Adipocyte (in vitro differentiated cells): ENCODE results near the gene KRTAP4-11.
A peak's percentile ranks its signal among the peaks of the same experiment; 100 is the strongest.
"Not testable (repeated sequence)": the region's sequence is repeated elsewhere in the genome, so short reads cannot be mapped to it uniquely, and the experiment has no call there.

ENCODE experiments used
- DNase-seq: peaks from one replicate; pipeline ENCODE4 v3.0.0-alpha.2; 2015; ENCODE audit warnings: low read depth
- H3K27me3 ChIP-seq: replicated peaks from 2 replicates; pipeline ENCODE4 v1.7.0; 2013; ENCODE audit warnings: mild to moderate bottlenecking, low read length, moderate library complexity; ENCODE audit not compliant: control insufficient read depth, insufficient read depth
- H3K36me3 ChIP-seq: 2 replicates; pipeline ENCODE4 v1.7.0; 2013; ENCODE audit warnings: low read length, mild to moderate bottlenecking, moderate library complexity; ENCODE audit not compliant: control insufficient read depth, insufficient read depth, severe bottlenecking
- H3K4me1 ChIP-seq: 2 replicates; pipeline ENCODE4 v1.7.0; 2013; ENCODE audit warnings: mild to moderate bottlenecking, low read length, moderate library complexity; ENCODE audit not compliant: control insufficient read depth, insufficient read depth
- H3K4me3 ChIP-seq: 2 replicates; pipeline ENCODE4 v1.7.0; 2013; ENCODE audit warnings: mild to moderate bottlenecking, low read length, moderate library complexity
- H3K9ac ChIP-seq: 2 replicates; pipeline ENCODE4 v1.7.0; 2013; ENCODE audit warnings: mild to moderate bottlenecking, low read length, moderate library complexity
- H3K9me3 ChIP-seq: 2 replicates; pipeline ENCODE4 v1.7.0; 2013; ENCODE audit warnings: mild to moderate bottlenecking, low read length, moderate library complexity; ENCODE audit not compliant: control insufficient read depth

KRTAP4-11 gene

GRCh38 chr17:41123292-41123990, 5.3 kb upstream of the KRTAP4-11 start:
- not testable (repeated sequence) for H3K36me3 ChIP-seq, H3K4me3 ChIP-seq, H3K9me3 ChIP-seq, DNase-seq, H3K27me3 ChIP-seq, H3K4me1 ChIP-seq, H3K9ac ChIP-seq

- no peaks in the 10 kb centered on the region for H3K27me3 ChIP-seq
- no peak for DNase-seq
- peaks cover 2% of the 10 kb centered on the region for H3K4me1 ChIP-seq
- H3K9me3 ChIP-seq, result no peaks in the 10 kb centered on the region
- no peaks in the 10 kb centered on the region for H3K36me3 ChIP-seq
- no peak overlapping the region for H3K9ac ChIP-seq
- no peak overlapping the region for H3K4me3 ChIP-seq
These were observed 3.6 kb upstream of the KRTAP4-11 start for GRCh38 chr17:41121742-41122141.

GRCh38 chr17:41119696-41120690, 1.8 kb upstream of the KRTAP4-11 start:
- H3K36me3 ChIP-seq, H3K27me3 ChIP-seq, H3K4me3 ChIP-seq, H3K9me3 ChIP-seq, H3K4me1 ChIP-seq, H3K9ac ChIP-seq: not testable (repeated sequence)
- peak; percentile 46 for DNase-seq

GRCh38 chr17:41118721-41119120, 548 bp upstream of the KRTAP4-11 start:
- no peaks in the 10 kb centered on the region for H3K4me1 ChIP-seq
- H3K9me3 ChIP-seq, result no peaks in the 10 kb centered on the region
- peak; percentile 47 for DNase-seq
- H3K4me3 ChIP-seq, result no peak overlapping the region
- H3K36me3 ChIP-seq, result no peaks in the 10 kb centered on the region
- no peak overlapping the region for H3K9ac ChIP-seq
- no peaks in the 10 kb centered on the region for H3K27me3 ChIP-seq

- Histone ChIP-seq H3K9me3 (peaks cover 10% of the 10 kb centered on the region), H3K4me3 (no peak overlapping the region), H3K4me1 (no peaks in the 10 kb centered on the region), H3K27me3 (no peaks in the 10 kb centered on the region), H3K36me3 (no peaks in the 10 kb centered on the region), H3K9ac (no peak overlapping the region)
- no peak for DNase-seq
These were observed 1.9 kb downstream of the KRTAP4-11 start for GRCh38 chr17:41116297-41116696.

GRCh38 chr17:41111151-41111885, 6.9 kb downstream of the KRTAP4-11 start:
- Histone ChIP-seq H3K36me3 (no peaks in the 10 kb centered on the region), H3K4me1 (no peaks in the 10 kb centered on the region), H3K27me3 (no peaks in the 10 kb centered on the region), H3K9ac (no peak overlapping the region), H3K4me3 (peak overlapping the region; percentile 12), H3K9me3 (peaks cover 14% of the 10 kb centered on the region)
- DNase-seq, result no peak

- not testable (repeated sequence) for H3K27me3 ChIP-seq, H3K36me3 ChIP-seq, H3K4me1 ChIP-seq, H3K9ac ChIP-seq, DNase-seq, H3K4me3 ChIP-seq
- H3K9me3 ChIP-seq, result peaks cover 14% of the 10 kb centered on the region
These were observed 9.3 kb downstream of the KRTAP4-11 start for GRCh38 chr17:41108728-41109386.

GRCh38 chr17:41107941-41108450, 10.2 kb downstream of the KRTAP4-11 start:
- Histone ChIP-seq H3K9ac (no peak overlapping the region), H3K9me3 (peaks cover 9% of the 10 kb centered on the region), H3K27me3 (no peaks in the 10 kb centered on the region), H3K4me3 (no peak overlapping the region), H3K4me1 (no peaks in the 10 kb centered on the region), H3K36me3 (no peaks in the 10 kb centered on the region)
- no peak for DNase-seq

- H3K4me1 ChIP-seq, H3K9me3 ChIP-seq, DNase-seq, H3K27me3 ChIP-seq, H3K4me3 ChIP-seq, H3K36me3 ChIP-seq, H3K9ac ChIP-seq: not testable (repeated sequence)
These were observed 12.8 kb downstream of the KRTAP4-11 start, which contains the start of gene KRTAP4-9 for GRCh38 chr17:41105347-41105746. KRTAP4-9 (plus strand) TSS chr17:41105389; CDS start chr17:41105389, 0 bp downstream.

- H3K9ac ChIP-seq, H3K4me1 ChIP-seq, H3K36me3 ChIP-seq, DNase-seq, H3K9me3 ChIP-seq, H3K4me3 ChIP-seq, H3K27me3 ChIP-seq: not testable (repeated sequence)
These were observed 13.7 kb downstream of the KRTAP4-11 start for GRCh38 chr17:41104386-41105038.
